GM19035 (cell line): ENCODE data around the gene RXRA.

Source experiments
- ATAC-seq: cut with Tn5 transposase; IDR thresholded peaks from one replicate; pipeline ENCODE4 v1.9.1; 2021; ENCODE audit not compliant: unreplicated experiment

RXRA gene

GRCh38 chr9:134349936-134350335 is 23.7 kb downstream of the RXRA start:
- ATAC-seq: no peak

- no peak for ATAC-seq
Observed at GRCh38 chr9:134350416-134350994, 24.2 kb downstream of the RXRA start.

GRCh38 chr9:134351606-134352176 is 25.4 kb downstream of the RXRA start:
- no peak for ATAC-seq

GRCh38 chr9:134352247-134352933 is 26.1 kb downstream of the RXRA start:
- no peak for ATAC-seq

- no peak for ATAC-seq
Observed at GRCh38 chr9:134353539-134353938, 27.3 kb downstream of the RXRA start.

GRCh38 chr9:134355158-134355557 is 28.9 kb downstream of the RXRA start:
- no peak for ATAC-seq

- ATAC-seq: no peak
Observed at GRCh38 chr9:134355561-134356279, 29.5 kb downstream of the RXRA start.

- no peak for ATAC-seq
Observed at GRCh38 chr9:134356496-134357470, 30.5 kb downstream of the RXRA start.

- no peak for ATAC-seq
Observed at GRCh38 chr9:134357631-134358025, 31.4 kb downstream of the RXRA start.

- ATAC-seq: no peak
Observed at GRCh38 chr9:134358026-134358661, 31.9 kb downstream of the RXRA start.

- no peak for ATAC-seq
Observed at GRCh38 chr9:134358662-134359319, 32.5 kb downstream of the RXRA start.

GRCh38 chr9:134359493-134360179 is 33.4 kb downstream of the RXRA start:
- no peak for ATAC-seq

GRCh38 chr9:134360180-134360759 is 34.0 kb downstream of the RXRA start:
- ATAC-seq: no peak

- ATAC-seq: no peak
Observed at GRCh38 chr9:134360897-134361296, 34.6 kb downstream of the RXRA start.

GRCh38 chr9:134361426-134361825 is 35.2 kb downstream of the RXRA start:
- ATAC-seq: no peak

- ATAC-seq: no peak
Observed at GRCh38 chr9:134361843-134362414, 35.7 kb downstream of the RXRA start.

GRCh38 chr9:134363450-134363849 is 37.2 kb downstream of the RXRA start:
- ATAC-seq: no peak

- no peak for ATAC-seq
Observed at GRCh38 chr9:134364391-134365114, 38.3 kb downstream of the RXRA start.
